Neural progenitor cell (in vitro differentiated cells): ENCODE measurements around the gene NFS1.

Experiments
- EZH2phosphoT487 ChIP-seq: fragments of 200-600 bp; sonication (generic); IDR thresholded peaks from 2 replicates; pipeline ENCODE4 v1.6.1; 2017; ENCODE audit warnings: antibody characterized with exemption
- TF ChIP-seq, protein P1 (sequence below): fragments of 200-600 bp; sonication (generic); IDR thresholded peaks from 2 replicates; pipeline ENCODE4 v1.5.1; 2017; ENCODE audit warnings: antibody characterized with exemption, mild to moderate bottlenecking

DNA sequence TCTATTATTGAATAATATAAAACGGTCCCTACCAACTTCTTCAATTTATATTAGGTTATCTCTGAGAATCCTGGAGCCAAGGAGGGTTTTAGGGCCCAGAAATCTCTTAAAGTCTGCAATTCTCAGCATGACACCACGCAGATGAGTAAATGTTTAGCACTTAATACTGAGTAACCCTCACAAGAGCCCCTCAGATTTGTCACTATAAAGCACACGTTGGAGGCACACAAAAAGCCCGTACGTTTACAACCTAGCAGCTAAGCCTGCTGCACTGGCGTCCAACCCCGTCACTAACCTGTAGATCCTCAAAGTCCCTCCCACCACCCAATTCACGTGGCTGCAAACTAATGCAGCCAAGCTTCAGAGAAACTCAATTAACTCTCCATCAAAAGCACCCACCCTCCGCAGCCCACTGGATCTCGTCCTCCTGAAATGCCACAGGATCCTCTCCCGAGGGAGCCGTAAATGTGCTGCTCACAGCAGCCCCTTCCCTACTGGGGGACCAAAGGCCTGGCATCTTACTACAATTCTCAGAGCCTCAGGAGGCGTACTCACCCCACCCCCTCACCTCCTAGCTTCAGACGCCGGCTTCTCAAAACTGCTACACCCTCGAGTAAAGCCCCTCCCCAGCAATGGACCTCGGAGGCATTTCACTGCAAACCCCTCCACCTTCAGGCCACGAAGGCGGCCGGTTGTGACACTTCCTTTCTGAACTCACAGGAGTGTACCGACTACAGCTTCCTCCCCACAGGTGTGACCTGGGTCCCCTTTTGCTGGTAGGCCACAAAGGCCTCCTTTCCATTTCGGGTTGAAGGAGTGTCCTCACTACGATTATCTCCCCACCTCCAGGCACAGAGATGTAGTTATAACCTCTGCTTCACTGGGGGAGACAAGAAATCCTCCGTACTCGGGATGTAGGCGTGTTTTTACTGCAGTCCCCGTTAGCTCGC is 35.4 kb downstream of the NFS1 start:
- TF ChIP-seq, protein P1, sequence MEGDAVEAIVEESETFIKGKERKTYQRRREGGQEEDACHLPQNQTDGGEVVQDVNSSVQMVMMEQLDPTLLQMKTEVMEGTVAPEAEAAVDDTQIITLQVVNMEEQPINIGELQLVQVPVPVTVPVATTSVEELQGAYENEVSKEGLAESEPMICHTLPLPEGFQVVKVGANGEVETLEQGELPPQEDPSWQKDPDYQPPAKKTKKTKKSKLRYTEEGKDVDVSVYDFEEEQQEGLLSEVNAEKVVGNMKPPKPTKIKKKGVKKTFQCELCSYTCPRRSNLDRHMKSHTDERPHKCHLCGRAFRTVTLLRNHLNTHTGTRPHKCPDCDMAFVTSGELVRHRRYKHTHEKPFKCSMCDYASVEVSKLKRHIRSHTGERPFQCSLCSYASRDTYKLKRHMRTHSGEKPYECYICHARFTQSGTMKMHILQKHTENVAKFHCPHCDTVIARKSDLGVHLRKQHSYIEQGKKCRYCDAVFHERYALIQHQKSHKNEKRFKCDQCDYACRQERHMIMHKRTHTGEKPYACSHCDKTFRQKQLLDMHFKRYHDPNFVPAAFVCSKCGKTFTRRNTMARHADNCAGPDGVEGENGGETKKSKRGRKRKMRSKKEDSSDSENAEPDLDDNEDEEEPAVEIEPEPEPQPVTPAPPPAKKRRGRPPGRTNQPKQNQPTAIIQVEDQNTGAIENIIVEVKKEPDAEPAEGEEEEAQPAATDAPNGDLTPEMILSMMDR: no peak
- TF ChIP-seq EZH2phosphoT487: no peak
